Fibroblast of lung (primary cell): Measurements from ENCODE around the gene JMJD7. TPM values are rescaled to one million over a fixed set of nuclear protein-coding genes. Genes with fewer than 3 reads are reported as not detected.

Source experiments
- DNase-seq, 2 donors: peaks; one replicate each; pipeline versions ENCODE4 v3.0.0 to v3.0.0-alpha.2; 2010; ENCODE audit warnings: low read depth in 2 of 2
- H2AFZ ChIP-seq: 2 replicates; pipeline ENCODE4 v1.5.1; 2012; ENCODE audit warnings: low read length, control low read depth, inconsistent platforms
- H3K27ac ChIP-seq: 2 replicates; pipeline ENCODE4 v1.5.1; 2011; ENCODE audit warnings: low read length, control low read depth; ENCODE audit not compliant: insufficient read depth
- H3K27me3 ChIP-seq: 2 replicates; pipeline ENCODE4 v1.5.1; 2011; ENCODE audit warnings: mild to moderate bottlenecking, low read length; ENCODE audit not compliant: control insufficient read depth, insufficient read depth
- H3K36me3 ChIP-seq: 2 replicates; pipeline ENCODE4 v1.5.1; 2011; ENCODE audit warnings: low read length; ENCODE audit not compliant: control insufficient read depth, insufficient read depth
- H3K4me1 ChIP-seq: 2 replicates; pipeline ENCODE4 v1.5.1; 2011; ENCODE audit warnings: low read length; ENCODE audit not compliant: control insufficient read depth, insufficient read depth; ENCODE audit errors: extremely low read depth
- H3K4me2 ChIP-seq: 2 replicates; pipeline ENCODE4 v1.5.1; 2011; ENCODE audit warnings: low read length, control low read depth; ENCODE audit not compliant: insufficient read depth; ENCODE audit errors: extremely low read depth
- H3K4me3 ChIP-seq, 4 experiments: fragments of 200-600 bp in 1 of 4; sonication (generic) in 1 of 4; replicated peaks in 1 of 4; 2 replicates each; pipeline ENCODE4 v1.5.1; 2011 to 2016; ENCODE audit warnings: low read length in 4 of 4, low read depth in 3 of 4, mild to moderate bottlenecking in 3 of 4, control low read depth in 2 of 4, inconsistent platforms in 1 of 4, mixed read lengths in 1 of 4; ENCODE audit not compliant: insufficient read depth in 1 of 4; ENCODE audit errors: control extremely low read depth in 1 of 4
- H3K79me2 ChIP-seq: 2 replicates; pipeline ENCODE4 v1.5.1; 2012; ENCODE audit warnings: mild to moderate bottlenecking, low read length, inconsistent platforms; ENCODE audit not compliant: control insufficient read depth, insufficient read depth
- H3K9ac ChIP-seq: 2 replicates; pipeline ENCODE4 v1.5.1; 2011; ENCODE audit warnings: mild to moderate bottlenecking, low read length, control low read depth; ENCODE audit not compliant: insufficient read depth
- H3K9me3 ChIP-seq: 2 replicates; pipeline ENCODE4 v1.5.1; 2012; ENCODE audit warnings: low read depth, low read length; ENCODE audit not compliant: control insufficient read depth, insufficient read depth
- H4K20me1 ChIP-seq: 2 replicates; pipeline ENCODE4 v1.5.1; 2011; ENCODE audit warnings: low read length; ENCODE audit not compliant: control insufficient read depth, insufficient read depth; ENCODE audit errors: extremely low read depth
- CTCF ChIP-seq, 2 donors: IDR thresholded peaks in 1 of 2; conservative IDR thresholded peaks in 1 of 2; 1 replicate in 1 of 2; 2 replicates in 1 of 2; pipeline ENCODE4 v1.5.1; 2011 to 2012; ENCODE audit warnings: low read length in 2 of 2, control low read depth in 1 of 2, inconsistent platforms in 1 of 2, low read depth in 1 of 2, mild to moderate bottlenecking in 1 of 2
- EZH2 ChIP-seq: IDR thresholded peaks from 2 replicates; pipeline ENCODE4 v1.5.1; 2012; ENCODE audit warnings: low read length, control low read depth, mild to moderate bottlenecking; ENCODE audit errors: missing control alignments
- polyA plus RNA-seq, 2 donors: library from polyadenylated mRNA; depleted of rRNA in 1 of 2; stranded (reverse) in 1 of 2; unstranded in 1 of 2; fragments of >200 nt; gene quantifications; 2 replicates each; pipeline ENCODE4 v1.2.1, GENCODE V29; 2011 to 2012; ENCODE audit warnings: missing spikeins in 1 of 2
- total RNA-seq: library from RNA; depleted of rRNA; stranded (reverse); fragments of >200 nt; gene quantifications from 2 replicates; pipeline ENCODE4 v1.2.1, GENCODE V29; 2014

JMJD7 gene
- total and polyA plus RNA-seq, 2 donors (not counting 1 experiment from before 2014, with no cell fraction given), result 2.2 to 4.0 TPM

GRCh38 chr15:41822471-41822870, 5.4 kb upstream of the JMJD7 start:
- Histone ChIP-seq H4K20me1 (no peaks in the 10 kb centered on the region), H3K4me1 (no peaks in the 10 kb centered on the region), H3K27me3 (no peaks in the 10 kb centered on the region), H3K4me2 (no peak overlapping the region), H3K79me2 (no peaks in the 10 kb centered on the region), H3K9ac (no peak overlapping the region), H3K4me3 (no peak overlapping the region), H3K27ac (no peak overlapping the region), H3K36me3 (peaks cover 27% of the 10 kb centered on the region), H3K9me3 (no peaks in the 10 kb centered on the region), H2AFZ (no peak overlapping the region)
- no peak for DNase-seq
- TF ChIP-seq EZH2 (no peak), CTCF (conservative IDR thresholded peaks at IDR 0.05 in 1 of 2, IDR thresholded peaks at IDR 0.05 in 1 of 2; ENCODE audit: low read depth in 1 of 2, low read length in 2 of 2) (no peak)

GRCh38 chr15:41822957-41823356, 4.9 kb upstream of the JMJD7 start:
- no peak for TF ChIP-seq EZH2
- TF ChIP-seq CTCF (conservative IDR thresholded peaks at IDR 0.05 in 1 of 2, IDR thresholded peaks at IDR 0.05 in 1 of 2; ENCODE audit: low read depth in 1 of 2, low read length in 2 of 2), result no peak
- DNase-seq, result no peak
- peaks cover 27% of the 10 kb centered on the region for H3K36me3 ChIP-seq
- H2AFZ ChIP-seq, result no peak overlapping the region
- H3K79me2 ChIP-seq, result no peaks in the 10 kb centered on the region
- no peak overlapping the region for H3K27ac ChIP-seq
- no peaks in the 10 kb centered on the region for H3K9me3 ChIP-seq
- no peak overlapping the region for H3K4me3 ChIP-seq
- H3K4me2 ChIP-seq, result no peak overlapping the region
- no peaks in the 10 kb centered on the region for H3K27me3 ChIP-seq
- no peaks in the 10 kb centered on the region for H4K20me1 ChIP-seq
- H3K4me1 ChIP-seq, result no peaks in the 10 kb centered on the region
- H3K9ac ChIP-seq, result no peak overlapping the region

- H3K36me3 ChIP-seq, result peaks cover 27% of the 10 kb centered on the region
- H2AFZ ChIP-seq, result no peak overlapping the region
- TF ChIP-seq CTCF (conservative IDR thresholded peaks at IDR 0.05 in 1 of 2, IDR thresholded peaks at IDR 0.05 in 1 of 2; ENCODE audit: low read depth in 1 of 2, low read length in 2 of 2), result no peak
- no peak for TF ChIP-seq EZH2
- H3K9ac ChIP-seq, result no peak overlapping the region
- H3K27ac ChIP-seq, result no peak overlapping the region
- no peak overlapping the region for H3K4me3 ChIP-seq
- no peaks in the 10 kb centered on the region for H3K4me1 ChIP-seq
- no peaks in the 10 kb centered on the region for H3K27me3 ChIP-seq
- no peak overlapping the region for H3K4me2 ChIP-seq
- H4K20me1 ChIP-seq, result no peaks in the 10 kb centered on the region
- no peaks in the 10 kb centered on the region for H3K9me3 ChIP-seq
- H3K79me2 ChIP-seq, result no peaks in the 10 kb centered on the region
- DNase-seq, result no peak
Measured at GRCh38 chr15:41823502-41823901, 4.4 kb upstream of the JMJD7 start.
